HepG2 (cell line): ENCODE results near the gene C2orf81. TPM values are rescaled to one million over a fixed set of nuclear protein-coding genes. Genes with fewer than 3 reads are reported as not detected.
A peak's percentile ranks its signal among the peaks of the same experiment; 100 is the strongest.

ENCODE experiments used
- AGO1 ChIP-seq: fragments of 200-400 bp; formaldehyde crosslinking; IDR thresholded peaks from 2 replicates; pipeline ENCODE4 v1.6.1; 2017; ENCODE audit warnings: mild to moderate bottlenecking, low read depth, low read length, moderate library complexity; ENCODE audit not compliant: poor library complexity, severe bottlenecking
- KDM5B ChIP-seq: sonication (generic); formaldehyde crosslinking; IDR thresholded peaks from 2 replicates; pipeline ENCODE4 v1.4.0; 2020; ENCODE audit warnings: missing genetic modification reagents, mild to moderate bottlenecking, borderline replicate concordance
- KLF9 ChIP-seq: IDR thresholded peaks from 2 replicates; pipeline ENCODE4 v1.6.1; 2016; ENCODE audit warnings: low read depth
- MNT ChIP-seq: fragments of 450-650 bp; IDR thresholded peaks from 2 replicates; pipeline ENCODE4 v1.6.1; 2016
- NKX3-1 ChIP-seq: sonication (generic); formaldehyde crosslinking; IDR thresholded peaks from 2 replicates; pipeline ENCODE4 v1.5.0; 2020; ENCODE audit warnings: missing genetic modification reagents
- RFX5 ChIP-seq: IDR thresholded peaks from 2 replicates; pipeline ENCODE4 v1.6.1; 2011; ENCODE audit warnings: low read depth, low read length, improper control_type of control experiment
- SOX6 ChIP-seq, 2 experiments: fragments of 450-650 bp in 1 of 2; sonication (generic) in 1 of 2; formaldehyde crosslinking in 1 of 2; IDR thresholded peaks; 2 replicates each; pipeline versions ENCODE4 v1.4.0 to v1.6.1; 2017 to 2020; ENCODE audit warnings: antibody characterized with exemption in 1 of 2, mild to moderate bottlenecking in 1 of 2, missing genetic modification reagents in 1 of 2
- ZNF207 ChIP-seq: fragments of 450-650 bp; IDR thresholded peaks from 2 replicates; pipeline ENCODE4 v1.6.1; 2016; ENCODE audit warnings: antibody characterized with exemption, borderline replicate concordance
- ZNF670 ChIP-seq: sonication (generic); formaldehyde crosslinking; IDR thresholded peaks from 2 replicates; pipeline ENCODE4 v1.8.0; 2022; ENCODE audit warnings: mild to moderate bottlenecking, missing genetic modification reagents, borderline replicate concordance
- ZNF691 ChIP-seq: sonication (generic); formaldehyde crosslinking; IDR thresholded peaks from 2 replicates; pipeline ENCODE4 v1.4.0; 2020; ENCODE audit warnings: missing genetic modification reagents, low read depth, mild to moderate bottlenecking, borderline replicate concordance
- polyA plus RNA-seq, 8 experiments: library from polyadenylated mRNA; depleted of rRNA in 3 of 8; stranded (reverse) in 7 of 8; unstranded in 1 of 8; fragments of >200 nt; fragmentation: Illumina TruSeq in 4 of 8; extraction: Trizol in 4 of 8; gene quantifications; 2 replicates each; pipeline versions ENCODE4 v1.2.1 to v1.2.3, GENCODE V29; 2011 to 2016; ENCODE audit warnings: low read depth in 4 of 8, missing spikeins in 1 of 8, mixed read lengths in 1 of 8; ENCODE audit not compliant: insufficient read depth in 1 of 8
- total RNA-seq, 5 experiments: library from RNA; depleted of rRNA; stranded (reverse); fragments of >200 nt; fragmentation: Illumina TruSeq; extraction: Trizol; gene quantifications; 2 replicates each; pipeline ENCODE4 v1.2.3, GENCODE V29; 2016; ENCODE audit warnings: low read depth in 1 of 5
- TF ChIP-seq, protein P1 (sequence below): sonication (generic); formaldehyde crosslinking; IDR thresholded peaks from 2 replicates; pipeline ENCODE4 v1.5.0; 2020; ENCODE audit warnings: mild to moderate bottlenecking, missing genetic modification reagents
- TF ChIP-seq, protein P2 (sequence below): sonication (generic); formaldehyde crosslinking; IDR thresholded peaks from 2 replicates; pipeline ENCODE4 v1.8.1; 2023; ENCODE audit warnings: mild to moderate bottlenecking, missing genetic modification reagents
- TF ChIP-seq, protein P3 (sequence below): sonication (generic); formaldehyde crosslinking; IDR thresholded peaks from 2 replicates; pipeline ENCODE4 v1.4.0; 2020; ENCODE audit warnings: missing genetic modification reagents
- TF ChIP-seq, protein P4 (sequence below): sonication (generic); formaldehyde crosslinking; IDR thresholded peaks from 2 replicates; pipeline ENCODE4 v1.8.0; 2022; ENCODE audit warnings: missing genetic modification reagents, mild to moderate bottlenecking, borderline replicate concordance
- TF ChIP-seq, protein P5 (sequence below): sonication (generic); formaldehyde crosslinking; IDR thresholded peaks from 2 replicates; pipeline ENCODE4 v1.5.1; 2020; ENCODE audit warnings: mild to moderate bottlenecking, missing genetic modification reagents, moderate library complexity

The C2orf81 gene
- total and polyA plus RNA-seq, 2 of the 13 experiments (the other 11 are each of a cell fraction or from before 2014, with no cell fraction given), result 0.15 to 0.17 TPM

GRCh38 chr2:74421221-74421870, at the start of gene C2orf81, which contains the start of gene WDR54 (continued):
- TF ChIP-seq, protein P1, sequence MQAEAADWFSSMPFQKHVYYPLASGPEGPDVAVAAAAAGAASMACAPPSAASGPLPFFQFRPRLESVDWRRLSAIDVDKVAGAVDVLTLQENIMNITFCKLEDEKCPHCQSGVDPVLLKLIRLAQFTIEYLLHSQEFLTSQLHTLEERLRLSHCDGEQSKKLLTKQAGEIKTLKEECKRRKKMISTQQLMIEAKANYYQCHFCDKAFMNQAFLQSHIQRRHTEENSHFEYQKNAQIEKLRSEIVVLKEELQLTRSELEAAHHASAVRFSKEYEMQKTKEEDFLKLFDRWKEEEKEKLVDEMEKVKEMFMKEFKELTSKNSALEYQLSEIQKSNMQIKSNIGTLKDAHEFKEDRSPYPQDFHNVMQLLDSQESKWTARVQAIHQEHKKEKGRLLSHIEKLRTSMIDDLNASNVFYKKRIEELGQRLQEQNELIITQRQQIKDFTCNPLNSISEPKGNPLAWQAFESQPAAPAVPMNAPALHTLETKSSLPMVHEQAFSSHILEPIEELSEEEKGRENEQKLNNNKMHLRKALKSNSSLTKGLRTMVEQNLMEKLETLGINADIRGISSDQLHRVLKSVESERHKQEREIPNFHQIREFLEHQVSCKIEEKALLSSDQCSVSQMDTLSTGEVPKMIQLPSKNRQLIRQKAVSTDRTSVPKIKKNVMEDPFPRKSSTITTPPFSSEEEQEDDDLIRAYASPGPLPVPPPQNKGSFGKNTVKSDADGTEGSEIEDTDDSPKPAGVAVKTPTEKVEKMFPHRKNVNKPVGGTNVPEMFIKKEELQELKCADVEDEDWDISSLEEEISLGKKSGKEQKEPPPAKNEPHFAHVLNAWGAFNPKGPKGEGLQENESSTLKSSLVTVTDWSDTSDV, result no peak
- peak; percentile 70 for TF ChIP-seq AGO1
- TF ChIP-seq KLF9, result no peak
- TF ChIP-seq, protein P2, sequence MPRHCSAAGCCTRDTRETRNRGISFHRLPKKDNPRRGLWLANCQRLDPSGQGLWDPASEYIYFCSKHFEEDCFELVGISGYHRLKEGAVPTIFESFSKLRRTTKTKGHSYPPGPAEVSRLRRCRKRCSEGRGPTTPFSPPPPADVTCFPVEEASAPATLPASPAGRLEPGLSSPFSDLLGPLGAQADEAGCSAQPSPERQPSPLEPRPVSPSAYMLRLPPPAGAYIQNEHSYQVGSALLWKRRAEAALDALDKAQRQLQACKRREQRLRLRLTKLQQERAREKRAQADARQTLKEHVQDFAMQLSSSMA (CRISPR knock-in tag), result no peak
- TF ChIP-seq ZNF670 (CRISPR knock-in tag), result peak; percentile 82; the same call in 1 of the 2 replicates
- TF ChIP-seq SOX6 (IDR thresholded peaks at IDR 0.05), result no peak
- TF ChIP-seq SOX6 (CRISPR knock-in tag; IDR thresholded peaks at IDR 0.05), result peak; percentile 54
- TF ChIP-seq ZNF691 (CRISPR knock-in tag), result 0 out of 2 replicates have a peak, but pooled peaks have one; percentile 53
- TF ChIP-seq KDM5B (CRISPR knock-in tag), result peak; percentile 97
- TF ChIP-seq, protein P3, sequence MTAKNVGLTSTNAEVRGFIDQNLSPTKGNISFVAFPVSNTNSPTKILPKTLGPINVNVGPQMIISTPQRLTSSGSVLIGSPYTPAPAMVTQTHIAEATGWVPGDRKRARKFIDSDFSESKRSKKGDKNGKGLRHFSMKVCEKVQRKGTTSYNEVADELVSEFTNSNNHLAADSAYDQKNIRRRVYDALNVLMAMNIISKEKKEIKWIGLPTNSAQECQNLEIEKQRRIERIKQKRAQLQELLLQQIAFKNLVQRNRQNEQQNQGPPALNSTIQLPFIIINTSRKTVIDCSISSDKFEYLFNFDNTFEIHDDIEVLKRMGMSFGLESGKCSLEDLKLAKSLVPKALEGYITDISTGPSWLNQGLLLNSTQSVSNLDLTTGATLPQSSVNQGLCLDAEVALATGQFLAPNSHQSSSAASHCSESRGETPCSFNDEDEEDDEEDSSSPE (CRISPR knock-in tag), result peak; percentile 85
- TF ChIP-seq, protein P4, sequence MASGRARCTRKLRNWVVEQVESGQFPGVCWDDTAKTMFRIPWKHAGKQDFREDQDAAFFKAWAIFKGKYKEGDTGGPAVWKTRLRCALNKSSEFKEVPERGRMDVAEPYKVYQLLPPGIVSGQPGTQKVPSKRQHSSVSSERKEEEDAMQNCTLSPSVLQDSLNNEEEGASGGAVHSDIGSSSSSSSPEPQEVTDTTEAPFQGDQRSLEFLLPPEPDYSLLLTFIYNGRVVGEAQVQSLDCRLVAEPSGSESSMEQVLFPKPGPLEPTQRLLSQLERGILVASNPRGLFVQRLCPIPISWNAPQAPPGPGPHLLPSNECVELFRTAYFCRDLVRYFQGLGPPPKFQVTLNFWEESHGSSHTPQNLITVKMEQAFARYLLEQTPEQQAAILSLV, result peak; percentile 99
- TF ChIP-seq NKX3-1 (CRISPR knock-in tag), result 0 out of 2 replicates have a peak, but pooled peaks have one; percentile 30
- TF ChIP-seq ZNF207, result no peak
- peak; percentile 21; the same call in 1 of the 2 replicates for TF ChIP-seq MNT
- peak; percentile 38; the same call in 1 of the 2 replicates for TF ChIP-seq RFX5
- TF ChIP-seq, protein P5, sequence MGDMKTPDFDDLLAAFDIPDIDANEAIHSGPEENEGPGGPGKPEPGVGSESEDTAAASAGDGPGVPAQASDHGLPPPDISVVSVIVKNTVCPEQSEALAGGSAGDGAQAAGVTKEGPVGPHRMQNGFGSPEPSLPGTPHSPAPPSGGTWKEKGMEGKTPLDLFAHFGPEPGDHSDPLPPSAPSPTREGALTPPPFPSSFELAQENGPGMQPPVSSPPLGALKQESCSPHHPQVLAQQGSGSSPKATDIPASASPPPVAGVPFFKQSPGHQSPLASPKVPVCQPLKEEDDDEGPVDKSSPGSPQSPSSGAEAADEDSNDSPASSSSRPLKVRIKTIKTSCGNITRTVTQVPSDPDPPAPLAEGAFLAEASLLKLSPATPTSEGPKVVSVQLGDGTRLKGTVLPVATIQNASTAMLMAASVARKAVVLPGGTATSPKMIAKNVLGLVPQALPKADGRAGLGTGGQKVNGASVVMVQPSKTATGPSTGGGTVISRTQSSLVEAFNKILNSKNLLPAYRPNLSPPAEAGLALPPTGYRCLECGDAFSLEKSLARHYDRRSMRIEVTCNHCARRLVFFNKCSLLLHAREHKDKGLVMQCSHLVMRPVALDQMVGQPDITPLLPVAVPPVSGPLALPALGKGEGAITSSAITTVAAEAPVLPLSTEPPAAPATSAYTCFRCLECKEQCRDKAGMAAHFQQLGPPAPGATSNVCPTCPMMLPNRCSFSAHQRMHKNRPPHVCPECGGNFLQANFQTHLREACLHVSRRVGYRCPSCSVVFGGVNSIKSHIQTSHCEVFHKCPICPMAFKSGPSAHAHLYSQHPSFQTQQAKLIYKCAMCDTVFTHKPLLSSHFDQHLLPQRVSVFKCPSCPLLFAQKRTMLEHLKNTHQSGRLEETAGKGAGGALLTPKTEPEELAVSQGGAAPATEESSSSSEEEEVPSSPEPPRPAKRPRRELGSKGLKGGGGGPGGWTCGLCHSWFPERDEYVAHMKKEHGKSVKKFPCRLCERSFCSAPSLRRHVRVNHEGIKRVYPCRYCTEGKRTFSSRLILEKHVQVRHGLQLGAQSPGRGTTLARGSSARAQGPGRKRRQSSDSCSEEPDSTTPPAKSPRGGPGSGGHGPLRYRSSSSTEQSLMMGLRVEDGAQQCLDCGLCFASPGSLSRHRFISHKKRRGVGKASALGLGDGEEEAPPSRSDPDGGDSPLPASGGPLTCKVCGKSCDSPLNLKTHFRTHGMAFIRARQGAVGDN (CRISPR knock-in tag), result peak; percentile 97
